ENCODE measurements around the gene MAEA. TPM values are rescaled to one million over a fixed set of nuclear protein-coding genes. Genes with fewer than 3 reads are reported as not detected.

The MAEA gene
- total RNA-seq, 1 donor from 2014 or later: 74.0 TPM

GRCh38 chr4:1373892-1374705, 84.4 kb downstream of the MAEA start:
- no peak for DNase-seq (ENCODE audit: low read depth, low spot score)
- Mint-ChIP-seq H3K4me3 (no peak overlapping the region), H3K9me3 (no peaks in the 10 kb centered on the region), H3K27ac (ENCODE audit: unreplicated experiment) (no peak overlapping the region), H3K27me3 (ENCODE audit: low read depth) (no peaks in the 10 kb centered on the region), H3K36me3 (ENCODE audit: low read depth) (peaks cover 27% of the 10 kb centered on the region), H3K4me1 (peaks cover 9% of the 10 kb centered on the region)
- TF ChIP-seq CTCF (conservative IDR thresholded peaks at IDR 0.05): no peak

- Mint-ChIP-seq H3K4me1 (peaks cover 4% of the 10 kb centered on the region), H3K9me3 (no peaks in the 10 kb centered on the region), H3K4me3 (no peak overlapping the region), H3K27ac (ENCODE audit: unreplicated experiment) (no peak overlapping the region), H3K27me3 (ENCODE audit: low read depth) (no peaks in the 10 kb centered on the region), H3K36me3 (ENCODE audit: low read depth) (peaks cover 27% of the 10 kb centered on the region)
- DNase-seq (ENCODE audit: low read depth, low spot score): no peak
- no peak for TF ChIP-seq CTCF (conservative IDR thresholded peaks at IDR 0.05)
These were observed 85.0 kb downstream of the MAEA start for GRCh38 chr4:1374706-1375045.

GRCh38 chr4:1375051-1375721, 85.5 kb downstream of the MAEA start:
- no peak overlapping the region for H3K27ac Mint-ChIP-seq (ENCODE audit: unreplicated experiment)
- no peaks in the 10 kb centered on the region for H3K4me1 Mint-ChIP-seq
- H3K4me3 Mint-ChIP-seq: no peak overlapping the region
- TF ChIP-seq CTCF (conservative IDR thresholded peaks at IDR 0.05): no peak
- H3K36me3 Mint-ChIP-seq (ENCODE audit: low read depth): peaks cover 27% of the 10 kb centered on the region
- H3K27me3 Mint-ChIP-seq (ENCODE audit: low read depth): no peaks in the 10 kb centered on the region
- DNase-seq (ENCODE audit: low read depth, low spot score): no peak
- no peaks in the 10 kb centered on the region for H3K9me3 Mint-ChIP-seq

- Mint-ChIP-seq H3K27ac (ENCODE audit: unreplicated experiment) (no peak overlapping the region), H3K4me3 (no peak overlapping the region)
These were observed 86.2 kb downstream of the MAEA start for GRCh38 chr4:1375761-1376322.

GRCh38 chr4:1376391-1376840, 86.7 kb downstream of the MAEA start:
- no peak for DNase-seq (ENCODE audit: low read depth, low spot score)
- Mint-ChIP-seq H3K27me3 (ENCODE audit: low read depth) (no peaks in the 10 kb centered on the region), H3K36me3 (ENCODE audit: low read depth) (peaks cover 21% of the 10 kb centered on the region), H3K4me1 (no peaks in the 10 kb centered on the region), H3K27ac (ENCODE audit: unreplicated experiment) (no peak overlapping the region), H3K9me3 (no peaks in the 10 kb centered on the region), H3K4me3 (no peak overlapping the region)
- TF ChIP-seq CTCF (conservative IDR thresholded peaks at IDR 0.05): no peak

More at GRCh38 chr4:1375761-1376322, 86.2 kb downstream of the MAEA start:
- Mint-ChIP-seq H3K36me3 (ENCODE audit: low read depth) (peaks cover 27% of the 10 kb centered on the region), H3K27me3 (ENCODE audit: low read depth) (no peaks in the 10 kb centered on the region), H3K4me1 (no peaks in the 10 kb centered on the region), H3K9me3 (no peaks in the 10 kb centered on the region)
- TF ChIP-seq CTCF (conservative IDR thresholded peaks at IDR 0.05): no peak
- DNase-seq (ENCODE audit: low read depth, low spot score): no peak

Measured in neural crest cell (in vitro differentiated cells).